DLD1 (cell line): ENCODE results near the gene C10orf67.
"Not testable (repeated sequence)": the region's sequence is repeated elsewhere in the genome, so short reads cannot be mapped to it uniquely, and the experiment has no call there.

Experiments
- in situ Hi-C: cut with HindIII; loops from 2 replicates; pipeline ENCODE4 v1.10.0; 2017; ENCODE audit warnings: low sequenced_read_pairs

Gene C10orf67

GRCh38 chr10:23326544-23327307, 17.9 kb downstream of the C10orf67 start:
- in situ Hi-C loops: no loop called here

- in situ Hi-C loops: no loop called here
These were observed 19.5 kb downstream of the C10orf67 start for GRCh38 chr10:23325132-23325531.

- in situ Hi-C loops: no loop called here
These were observed 20.2 kb downstream of the C10orf67 start for GRCh38 chr10:23324351-23324750.

- in situ Hi-C loops: no loop called here
These were observed 22.5 kb downstream of the C10orf67 start for GRCh38 chr10:23322082-23322481.

GRCh38 chr10:23319835-23320234, 24.8 kb downstream of the C10orf67 start:
- in situ Hi-C loops: no loop called here

- in situ Hi-C loops: no loop called here
These were observed 26.2 kb downstream of the C10orf67 start for GRCh38 chr10:23318359-23318758.

- in situ Hi-C loops: no loop called here
These were observed 27.2 kb downstream of the C10orf67 start for GRCh38 chr10:23317416-23317815.

GRCh38 chr10:23316406-23316805, 28.2 kb downstream of the C10orf67 start:
- in situ Hi-C loops: no loop called here

- in situ Hi-C loops: no loop called here
These were observed 28.6 kb downstream of the C10orf67 start for GRCh38 chr10:23315966-23316365.

- in situ Hi-C loops: no loop called here
These were observed 29.8 kb downstream of the C10orf67 start for GRCh38 chr10:23314835-23315239.

GRCh38 chr10:23311034-23311433, 33.6 kb downstream of the C10orf67 start:
- in situ Hi-C loops: no loop called here

- in situ Hi-C loops: no loop called here
These were observed 34.2 kb downstream of the C10orf67 start for GRCh38 chr10:23310404-23310803.

- in situ Hi-C loops: not testable (repeated sequence)
These were observed 44.6 kb downstream of the C10orf67 start for GRCh38 chr10:23299961-23300360.

GRCh38 chr10:23294638-23295247, 49.9 kb downstream of the C10orf67 start:
- in situ Hi-C loops: no loop called here

GRCh38 chr10:23293973-23294590, 50.5 kb downstream of the C10orf67 start:
- in situ Hi-C loops: no loop called here

GRCh38 chr10:23293145-23293724, 51.4 kb downstream of the C10orf67 start:
- in situ Hi-C loops: no loop called here

GRCh38 chr10:23291551-23292334, 52.9 kb downstream of the C10orf67 start:
- in situ Hi-C loops: no loop called here

- in situ Hi-C loops: no loop called here
These were observed 59.8 kb downstream of the C10orf67 start for GRCh38 chr10:23284674-23285335.

GRCh38 chr10:23284155-23284554, 60.4 kb downstream of the C10orf67 start:
- in situ Hi-C loops: no loop called here

- in situ Hi-C loops: no loop called here
These were observed 60.9 kb downstream of the C10orf67 start for GRCh38 chr10:23283680-23284079.
